Suppressor macrophage treated with lipopolysaccharide for 1 hour (primary cell): ENCODE data around the gene CPD.
"Not testable (repeated sequence)": the region's sequence is repeated elsewhere in the genome, so short reads cannot be mapped to it uniquely, and the experiment has no call there.

ENCODE experiments used
- DNase-seq, 3 donors: peaks; one replicate each; pipeline ENCODE4 v3.0.0-alpha.2; 2020 to 2022

Gene CPD

DNA sequence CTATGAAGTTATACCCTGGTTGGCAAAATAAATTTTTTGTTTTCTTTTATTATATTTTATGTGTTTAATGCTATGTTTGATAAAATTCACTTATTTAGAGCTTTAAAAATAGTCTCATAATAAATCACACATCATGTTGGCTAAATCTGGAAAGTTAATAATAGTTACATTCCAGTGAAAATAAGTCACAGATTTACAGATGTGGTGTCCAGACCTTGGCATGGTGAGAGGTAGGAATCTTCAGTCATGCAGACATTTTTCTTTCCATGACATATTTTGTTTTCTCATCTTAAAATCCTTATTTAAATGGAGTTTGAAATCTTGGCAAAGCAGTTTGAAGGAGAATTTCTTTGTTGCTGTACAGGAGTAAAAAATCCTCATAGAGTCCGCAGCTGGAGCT lies 50.4 kb downstream of the CPD start:
- no peak for DNase-seq

DNA sequence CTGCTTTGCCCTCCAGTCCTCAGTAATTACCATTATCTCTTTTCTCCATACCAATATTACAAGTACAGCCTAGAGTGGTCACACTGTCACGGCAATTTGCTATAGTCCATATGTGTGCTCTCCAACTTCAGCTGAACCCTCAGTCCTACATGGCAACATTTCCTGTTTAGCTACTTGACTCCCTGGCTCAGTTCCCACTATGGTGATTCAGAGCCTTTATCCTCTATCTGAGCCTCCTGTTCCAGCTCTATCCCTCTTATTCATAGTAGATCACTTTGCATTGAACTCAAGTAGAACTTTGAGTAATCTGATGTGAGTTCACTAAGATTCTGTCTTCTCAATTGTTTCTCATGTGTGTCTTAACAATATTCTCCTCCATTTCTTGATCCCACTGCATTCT lies 54.8 kb downstream of the CPD start:
- DNase-seq, result peak; percentile 50 to 70 (median 61)

DNA sequence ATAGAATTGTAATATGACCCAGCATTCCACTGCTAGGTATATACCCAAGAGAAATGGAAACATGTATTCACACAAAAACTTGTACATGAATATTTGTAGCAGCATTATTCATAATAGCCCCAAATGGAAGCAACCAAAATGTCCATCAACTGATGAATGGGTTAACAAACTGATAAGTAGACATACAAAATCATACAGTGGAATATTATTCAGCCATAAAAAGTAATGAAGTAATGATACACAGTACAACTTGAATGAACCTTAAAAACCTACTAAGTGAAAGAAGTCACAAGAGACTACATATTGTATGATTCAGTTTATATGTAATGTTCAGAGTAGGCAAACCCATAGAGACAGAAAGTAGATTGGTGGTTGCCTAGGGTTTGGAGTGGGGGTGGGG lies 58.0 kb downstream of the CPD start:
- DNase-seq, result no peak

DNA sequence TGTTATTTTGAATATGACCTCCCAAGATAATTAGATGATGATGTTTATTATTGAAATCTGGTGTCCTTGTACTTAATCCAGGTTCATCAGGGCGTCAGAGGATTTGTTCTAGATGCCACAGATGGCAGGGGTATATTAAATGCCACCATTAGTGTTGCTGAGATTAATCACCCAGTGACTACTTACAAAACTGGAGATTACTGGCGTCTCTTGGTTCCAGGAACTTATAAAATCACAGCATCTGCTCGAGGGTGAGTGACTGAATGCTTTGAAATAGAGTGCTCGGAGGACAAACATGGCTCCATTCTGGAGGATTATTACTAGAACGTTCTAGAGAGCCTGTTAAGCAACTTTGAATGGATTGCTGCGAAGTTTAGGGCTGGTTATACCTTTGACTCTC lies 65.0 kb downstream of the CPD start:
- DNase-seq, result no peak

DNA sequence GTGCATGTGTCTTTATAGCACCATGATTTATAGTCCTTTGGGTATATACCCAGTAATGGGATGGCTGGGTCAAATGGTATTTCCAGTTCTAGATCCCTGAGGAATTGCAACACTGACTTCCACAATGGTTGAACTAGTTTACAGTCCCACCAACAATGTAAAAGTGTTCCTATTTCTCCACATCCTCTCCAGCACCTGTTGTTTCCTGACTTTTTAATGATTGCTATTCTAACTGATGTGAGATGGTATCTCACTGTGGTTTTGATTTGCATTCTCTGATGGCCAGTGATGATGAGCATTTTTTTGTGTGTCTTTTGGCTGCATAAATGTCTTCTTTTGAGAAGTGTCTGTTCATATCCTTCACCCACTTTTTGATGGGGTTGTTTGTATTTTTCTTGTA lies 67.9 kb downstream of the CPD start:
- DNase-seq, result not testable (repeated sequence)

DNA sequence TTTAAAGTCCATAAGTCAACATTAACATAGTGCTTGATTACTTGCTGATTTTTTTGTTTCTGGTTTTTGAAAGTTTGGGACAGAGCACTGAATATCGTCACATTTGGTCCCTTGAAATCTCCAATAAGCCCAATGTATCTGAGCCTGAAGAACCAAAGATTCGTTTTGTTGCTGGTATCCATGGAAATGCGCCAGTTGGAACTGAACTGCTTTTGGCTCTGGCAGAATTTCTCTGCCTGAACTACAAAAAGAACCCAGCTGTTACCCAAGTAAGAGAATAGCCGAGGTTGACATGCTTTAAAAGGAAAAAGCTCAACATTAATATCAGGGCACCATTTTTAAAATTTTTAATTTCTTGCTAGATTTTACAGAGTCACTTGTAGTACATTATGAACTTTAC lies 70.8 kb downstream of the CPD start:
- no peak for DNase-seq

DNA sequence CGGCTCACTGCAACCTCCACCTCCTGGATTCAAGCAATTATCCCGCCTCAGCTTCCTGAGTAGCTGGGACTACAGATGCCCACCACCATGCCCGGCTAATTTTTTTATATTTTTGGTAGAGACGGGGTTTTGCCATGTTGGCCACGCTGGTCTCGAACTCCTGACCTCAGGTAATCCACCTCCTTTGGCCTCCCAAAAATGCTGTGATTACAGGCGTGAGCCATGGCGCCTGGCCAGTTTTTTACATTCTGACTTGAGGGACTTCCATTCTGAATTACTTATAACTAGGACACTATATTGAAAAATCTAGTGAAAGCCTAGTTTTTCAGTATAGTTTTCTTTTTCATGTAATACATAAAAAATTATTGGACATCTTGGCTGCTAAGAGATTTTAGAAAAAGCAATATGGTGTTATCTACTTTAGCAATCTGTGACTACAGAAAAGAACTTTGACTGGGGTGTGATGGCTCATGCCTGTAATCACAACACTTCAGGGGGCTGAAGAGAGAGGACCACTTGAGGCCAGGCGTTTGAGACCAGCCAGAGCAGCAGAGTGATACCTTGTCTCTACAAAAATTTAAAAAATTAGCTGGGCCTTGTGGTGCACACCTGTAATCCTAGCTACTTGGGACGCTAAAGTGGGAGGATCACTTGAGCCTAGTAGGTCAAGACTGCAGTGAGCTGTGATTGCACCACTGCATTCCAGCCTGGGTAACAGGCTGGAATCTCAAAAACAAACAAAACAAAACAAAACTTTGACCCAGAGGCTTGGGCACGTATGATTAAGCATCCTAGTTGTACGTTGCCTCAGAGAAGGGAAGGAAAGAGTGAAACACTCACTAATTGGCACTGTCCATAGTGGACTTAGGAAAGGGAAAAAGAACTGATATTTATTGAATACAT lies 71.6 kb downstream of the CPD start:
- no peak for DNase-seq

DNA sequence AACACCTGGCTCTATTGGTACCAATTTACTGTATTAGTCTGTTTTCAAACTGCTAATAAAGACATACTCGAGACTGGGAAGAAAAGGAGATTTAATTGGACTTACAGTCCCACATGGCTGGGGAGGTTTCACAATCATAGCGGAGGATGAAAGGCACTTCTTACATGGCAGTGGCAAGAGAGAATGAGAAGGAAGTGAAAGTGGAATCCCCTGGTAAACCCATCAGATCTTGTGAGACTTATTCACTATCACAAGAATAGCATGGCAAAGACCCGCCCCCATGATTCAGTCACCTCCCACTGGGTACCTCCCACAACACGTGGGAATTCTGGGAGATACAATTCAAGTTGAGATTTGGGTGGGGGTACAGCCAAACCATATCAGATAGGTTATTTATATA lies 75.9 kb downstream of the CPD start:
- DNase-seq, result peak; percentile 69 to 85 (median 71)

DNA sequence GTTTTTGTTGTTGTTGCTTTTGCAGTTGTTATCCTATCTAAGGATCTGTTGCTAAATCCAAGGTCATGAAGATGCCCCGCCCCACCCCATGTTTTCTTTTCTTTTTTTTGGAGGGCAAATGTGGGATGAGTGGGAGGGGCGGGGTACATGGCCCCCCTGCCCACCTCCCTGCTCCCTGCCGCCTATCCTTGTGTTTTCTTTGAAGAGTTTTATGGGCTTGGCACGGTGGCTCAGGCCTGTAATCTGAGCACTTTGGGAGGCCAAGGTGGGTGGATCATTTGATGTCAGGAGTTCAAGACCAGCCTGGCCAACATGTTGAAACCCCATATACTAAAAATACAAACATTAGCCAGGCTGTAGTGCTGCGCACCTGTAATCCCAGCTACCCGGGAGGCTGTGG lies 79.6 kb downstream of the CPD start:
- no peak for DNase-seq

DNA sequence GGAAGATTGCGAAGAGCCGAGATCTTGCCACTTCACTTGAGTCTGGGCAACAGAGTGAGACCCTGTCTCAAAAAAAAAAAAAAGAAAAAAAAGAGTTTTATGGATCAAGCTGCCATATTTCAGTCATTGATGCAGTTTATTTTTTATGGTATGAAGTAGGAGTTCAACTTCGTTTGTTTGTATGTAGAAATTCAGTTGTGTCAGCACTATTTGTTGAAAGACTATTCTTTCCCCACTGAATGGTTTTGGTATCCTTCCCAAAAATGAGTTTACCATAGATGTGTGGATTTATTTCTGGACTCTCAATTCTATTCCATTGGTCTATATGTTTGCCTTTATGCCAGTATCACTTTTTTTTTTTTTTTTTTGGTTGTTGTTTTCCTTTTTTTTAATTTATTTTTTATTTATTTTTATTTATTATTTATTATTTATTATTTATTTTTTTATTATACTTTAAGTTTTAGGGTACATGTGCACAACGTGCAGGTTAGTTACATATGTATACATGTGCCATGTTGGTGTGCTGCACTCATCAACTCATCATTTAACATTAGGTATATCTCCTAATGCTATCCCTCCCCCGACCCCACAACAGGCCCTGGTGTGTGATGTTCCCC lies 80.2 kb downstream of the CPD start:
- DNase-seq, result not testable (repeated sequence)

DNA sequence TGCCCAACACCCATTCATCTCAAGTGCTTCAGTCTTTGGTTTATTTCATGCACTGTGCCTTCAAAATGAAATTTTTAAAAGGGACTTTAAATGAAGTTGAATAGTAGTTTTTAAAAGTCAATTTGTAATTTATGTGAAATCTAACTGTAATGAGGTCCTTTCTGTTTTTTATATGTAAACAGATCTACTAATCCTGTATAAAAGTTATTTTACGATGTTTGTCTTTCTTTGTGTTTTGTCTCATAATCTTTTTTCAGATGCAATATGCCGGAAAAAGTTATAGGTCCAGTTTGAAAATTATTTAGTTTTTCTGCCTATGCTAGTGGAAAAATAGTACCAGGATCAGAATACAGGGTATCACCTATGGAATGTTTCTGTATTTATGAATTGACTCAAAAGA lies 89.7 kb downstream of the CPD start:
- no peak for DNase-seq

DNA sequence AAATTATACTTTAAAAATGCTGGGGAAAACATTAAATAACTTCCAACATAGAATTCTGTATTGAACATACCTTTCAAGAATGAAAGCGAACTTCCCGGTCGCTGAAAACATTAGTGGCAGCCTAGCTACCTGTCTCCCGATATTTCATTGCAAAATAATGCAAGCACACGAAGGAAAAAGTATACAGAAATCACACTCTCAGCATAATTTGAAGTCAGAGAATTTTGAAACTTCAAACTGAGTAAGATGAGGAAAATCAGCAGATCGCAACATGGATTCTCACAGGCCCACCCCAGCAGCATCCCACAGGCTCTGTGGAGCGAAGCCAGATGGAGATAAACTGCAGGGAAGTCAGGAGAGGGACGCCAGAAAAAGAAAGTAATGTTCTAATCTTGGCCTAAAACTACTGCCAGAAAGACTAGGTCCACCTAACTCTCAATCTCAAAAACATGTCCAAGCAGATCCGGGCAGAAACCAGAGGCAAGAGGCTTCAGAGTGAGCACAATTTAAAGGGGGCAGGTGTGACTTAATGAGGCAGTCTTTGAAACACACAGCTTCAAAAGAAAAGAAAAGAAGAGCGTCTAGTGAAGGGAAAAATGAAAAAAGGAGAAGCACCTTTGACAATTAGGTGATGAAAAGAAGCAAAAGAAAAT lies 93.6 kb downstream of the CPD start:
- DNase-seq, result no peak

DNA sequence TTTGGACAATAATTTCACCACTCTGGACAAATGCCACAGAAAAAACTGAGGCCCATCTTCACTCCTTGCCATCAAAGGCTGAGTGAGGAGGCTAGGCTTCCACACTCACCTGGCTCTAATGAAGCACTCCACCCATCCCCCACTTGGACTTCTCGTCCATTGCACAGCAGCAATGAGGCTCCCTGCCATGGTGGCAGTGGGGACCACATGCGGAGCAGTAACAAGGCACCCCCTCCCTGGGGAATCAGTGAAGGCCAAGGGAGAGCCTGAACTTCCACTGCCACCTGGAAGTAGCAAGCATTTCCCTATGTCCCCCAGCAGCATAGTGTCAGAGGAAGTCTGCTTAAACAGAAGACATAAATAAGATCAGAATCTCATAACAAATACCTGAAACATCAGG lies 96.5 kb downstream of the CPD start:
- no peak for DNase-seq

DNA sequence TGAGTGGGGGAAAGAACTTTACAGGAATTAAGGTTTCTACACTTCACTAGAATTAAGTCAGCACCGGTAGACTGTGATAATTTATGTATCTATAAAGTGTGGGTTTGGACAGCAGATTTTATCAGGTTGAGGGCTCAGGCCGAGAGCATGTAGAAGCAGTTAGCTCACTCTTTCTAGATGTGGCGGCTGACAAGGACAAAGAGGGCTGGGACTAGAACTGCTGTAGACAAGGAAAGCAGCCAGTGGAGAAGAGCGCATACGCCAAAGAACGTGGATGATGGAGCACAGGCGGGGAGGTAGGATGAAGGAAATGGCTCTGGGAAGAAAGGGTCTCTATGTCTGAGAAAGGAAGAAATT lies 98.0 kb downstream of the CPD start:
- peak in 1 of 3 donors; percentile 6 for DNase-seq

DNA sequence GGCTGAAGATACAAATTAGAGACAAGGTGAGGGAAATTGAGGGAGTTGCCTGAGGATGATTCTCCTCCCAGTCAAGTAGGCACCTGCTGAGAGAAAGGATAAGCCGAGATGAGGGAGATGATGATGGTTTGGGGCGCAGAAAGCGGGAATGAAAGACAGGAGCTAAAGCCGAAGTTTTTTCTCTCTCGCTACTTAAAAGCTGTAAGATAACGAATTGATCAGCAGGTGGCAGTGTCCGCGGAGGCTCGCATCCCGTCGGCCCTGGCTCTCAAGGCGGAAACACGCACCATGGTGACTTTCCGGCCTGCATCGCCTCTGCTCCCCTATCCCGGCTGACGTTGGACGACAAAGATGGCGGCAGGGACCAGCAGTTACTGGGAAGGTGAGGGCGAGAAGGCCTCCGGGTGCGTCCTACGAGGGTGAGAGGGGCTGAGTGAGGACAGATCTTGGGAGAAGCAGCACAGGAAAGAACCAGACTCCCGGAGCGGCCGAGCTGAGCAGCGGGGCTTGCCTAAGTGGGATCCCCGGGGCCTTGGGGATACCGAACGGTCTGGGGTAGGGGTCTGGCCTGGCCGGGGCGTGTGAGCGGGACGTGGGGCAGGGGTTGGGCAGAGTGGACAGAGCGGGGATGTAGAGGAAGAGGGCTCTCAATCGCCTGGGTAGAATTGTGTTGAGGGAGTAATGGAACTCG lies 98.5 kb downstream of the CPD start, which contains the start of gene GOSR1:
Gene GOSR1, plus strand, starts transcription at position 326 of the 691 bp plus-strand sequence. Its CDS starts 26 bp downstream, at position 352.
- DNase-seq, result peak; percentile 96 to 98 (median 97)

DNA sequence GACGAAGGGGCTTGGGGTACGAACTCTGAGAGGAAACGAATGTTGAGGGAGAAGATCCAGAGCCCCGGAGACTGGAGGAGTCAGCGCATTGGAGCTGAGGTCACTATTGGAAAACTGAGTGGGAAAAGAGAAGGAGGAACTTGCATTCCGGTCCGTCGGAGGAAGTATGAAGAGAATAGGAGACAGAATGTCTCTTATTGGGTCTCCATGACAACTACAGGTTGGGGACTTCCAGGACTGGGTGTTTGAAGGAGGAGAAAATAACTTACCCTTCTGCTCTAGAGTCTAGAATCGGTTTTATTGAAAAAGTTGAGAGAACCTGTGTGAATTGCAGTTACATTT lies 99.0 kb downstream of the CPD start:
- peak; percentile 79 to 88 (median 80) for DNase-seq

DNA sequence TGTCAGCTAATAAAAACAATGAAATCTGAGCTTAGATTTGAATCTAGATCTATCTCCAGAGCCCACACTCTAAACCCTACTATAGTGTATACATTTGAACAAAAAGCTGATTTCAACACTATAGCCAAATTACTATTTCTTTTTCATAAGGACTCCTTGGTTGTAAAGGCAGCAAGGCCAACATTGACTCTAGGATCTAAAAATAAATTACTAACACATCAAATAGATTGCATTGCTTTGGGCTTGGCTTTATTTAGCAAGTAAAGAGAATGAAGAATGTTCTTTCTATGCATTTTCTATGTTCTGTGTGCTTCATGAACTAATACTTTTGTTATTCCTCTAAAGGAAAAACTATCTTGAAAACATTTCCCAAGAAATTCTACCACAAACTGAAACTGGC lies 103.8 kb downstream of the CPD start:
- no peak for DNase-seq

DNA sequence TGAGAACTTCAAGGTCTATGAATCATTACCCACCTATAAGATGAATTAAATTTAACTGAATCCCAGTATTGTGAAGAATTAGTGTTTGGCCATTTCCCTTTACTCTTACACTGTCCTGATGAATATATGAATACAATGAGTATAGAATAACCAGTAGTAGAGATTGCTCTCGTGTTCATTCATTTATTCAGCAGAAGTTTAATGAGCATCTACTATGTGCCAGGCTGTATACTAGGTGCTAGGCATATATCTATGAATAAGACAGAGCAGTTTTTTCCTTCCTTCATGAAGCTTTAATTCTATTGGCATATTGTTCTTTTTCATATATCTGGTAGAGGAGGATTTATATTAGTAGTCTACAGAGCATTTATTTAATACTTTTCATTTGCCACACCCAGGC lies 104.4 kb downstream of the CPD start:
- no peak for DNase-seq

DNA sequence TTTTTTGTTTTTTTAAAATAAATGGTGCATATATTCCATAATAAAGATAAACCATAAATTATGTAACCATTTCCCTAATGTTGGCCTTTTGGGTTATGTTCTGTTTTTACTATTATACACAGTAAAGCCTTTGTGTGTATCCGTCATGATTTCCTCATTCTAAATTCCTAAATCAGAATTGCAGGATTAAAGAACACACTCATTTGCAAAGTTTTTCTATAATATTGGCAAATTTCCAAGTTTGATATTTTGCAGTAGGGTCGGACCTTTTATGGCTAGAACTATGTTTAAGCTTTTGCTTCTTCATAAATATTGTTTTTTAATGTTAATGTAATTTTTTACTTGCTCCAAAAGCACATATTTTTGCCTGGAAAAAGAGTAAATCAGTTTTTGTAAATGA lies 115.1 kb downstream of the CPD start:
- peak in 1 of 3 donors; percentile 17 for DNase-seq

DNA sequence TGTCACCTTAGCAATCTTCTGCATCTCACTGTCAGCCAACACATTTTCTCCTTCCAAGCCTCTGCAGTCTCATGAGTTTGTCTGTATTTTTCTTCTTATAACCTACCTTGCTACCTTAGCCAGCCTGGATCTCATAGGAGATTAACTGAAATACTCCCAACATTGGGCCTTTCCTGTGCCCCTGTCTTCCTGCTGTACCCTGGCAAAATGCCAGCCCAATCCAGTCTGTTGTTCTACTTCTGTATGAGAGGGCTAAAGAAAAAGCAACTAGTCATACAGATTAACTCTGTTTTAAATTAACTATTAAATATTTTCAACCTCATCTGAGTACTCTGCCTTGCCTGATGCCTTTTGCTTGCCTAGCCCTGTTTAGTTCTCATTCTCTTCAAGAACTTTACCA lies 116.9 kb downstream of the CPD start:
- peak in 1 of 3 donors; percentile 4 for DNase-seq

DNA sequence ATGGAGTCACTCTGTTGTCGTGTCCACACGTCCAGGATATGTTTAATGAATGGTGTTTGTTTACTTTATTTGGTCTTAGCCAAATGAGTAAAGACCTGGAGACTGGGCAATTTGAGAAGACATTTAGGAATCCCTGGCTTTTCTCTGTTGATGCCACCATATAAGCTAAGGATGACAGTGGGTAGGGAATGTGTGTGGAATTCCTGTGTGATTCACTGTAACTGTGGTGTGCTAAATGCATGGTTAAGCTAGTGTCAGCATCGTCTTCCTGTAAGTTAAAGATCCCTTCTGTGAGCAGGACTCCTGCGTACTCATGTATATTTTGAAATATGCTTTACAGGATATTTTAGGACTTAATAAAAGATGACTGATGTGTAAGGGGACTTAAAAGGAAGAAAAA lies 124.8 kb downstream of the CPD start:
- DNase-seq, result no peak

DNA sequence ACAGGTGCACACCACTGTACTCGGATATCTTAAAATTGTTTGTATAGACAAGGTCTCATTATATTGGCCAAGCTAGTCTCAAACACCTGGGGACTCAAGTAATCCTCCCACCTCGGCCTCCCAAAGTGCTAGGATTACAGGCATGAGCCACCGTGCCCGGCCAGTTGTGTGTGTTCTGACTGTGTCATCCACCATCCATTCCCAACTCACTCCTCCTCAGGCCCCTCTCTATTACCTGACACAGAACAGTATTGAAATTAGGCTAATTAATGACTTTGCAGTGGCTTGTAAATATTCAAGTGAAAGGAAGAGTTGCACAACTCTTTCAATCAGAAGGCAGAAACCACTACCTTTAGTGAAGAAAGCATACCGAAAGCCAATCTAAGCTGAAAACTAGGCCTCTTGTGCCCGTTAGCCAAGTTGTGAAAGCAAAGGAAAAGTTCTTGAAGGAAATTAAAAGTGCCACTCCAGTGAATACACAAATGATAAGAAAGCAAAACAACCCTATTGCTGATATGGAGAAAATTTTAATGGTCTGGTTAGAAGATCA lies 127.2 kb downstream of the CPD start:
- no peak for DNase-seq

DNA sequence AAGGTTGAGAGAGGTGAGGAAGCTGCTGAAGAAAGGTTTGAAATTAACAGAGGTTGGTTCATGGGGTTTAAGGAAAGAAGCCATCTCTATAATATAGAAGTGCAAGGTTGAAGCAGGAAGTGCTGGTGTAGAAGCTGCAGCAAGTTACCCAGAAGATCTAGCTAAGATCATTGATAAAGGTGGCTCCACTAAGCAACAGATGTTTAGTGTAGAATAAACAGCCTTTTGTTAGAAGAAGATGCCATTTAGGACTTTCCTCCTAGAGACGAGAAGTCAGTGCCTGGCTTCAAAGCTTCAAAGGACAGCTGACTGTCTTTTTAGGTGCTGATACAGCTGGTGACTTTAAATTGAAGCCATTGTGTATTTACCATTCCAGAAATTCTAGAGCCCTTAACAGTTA lies 127.8 kb downstream of the CPD start:
- DNase-seq, result no peak
